H1 (cell line): ENCODE results near the gene ACBD6. TPM values are rescaled to one million over a fixed set of nuclear protein-coding genes. Genes with fewer than 3 reads are reported as not detected.

Source experiments
- CTCF ChIA-PET: fragments of 300-600 bp; sonication (Branson Sonifier 250); formaldehyde crosslinking; loops from one replicate; lab custom pipeline; 2021; ENCODE audit not compliant: partially characterized antibody; lab: Charles Lee
- POLR2A ChIA-PET: fragments of 300-600 bp; sonication (Branson Sonifier 250); formaldehyde crosslinking; loops from one replicate; lab custom pipeline; 2021; ENCODE audit warnings: inconsistent platforms; ENCODE audit not compliant: partially characterized antibody; lab: Charles Lee
- DNase-seq, 2 experiments: peaks; one replicate each; pipeline versions ENCODE4 v3.0.0 to v3.0.0-alpha.2; 2010 to 2022; ENCODE audit warnings: low spot score in 2 of 2, low read depth in 1 of 2, mixed read lengths in 1 of 2
- FAIRE-seq: peaks from 2 replicates; lab custom pipeline; 2011; peaks lifted over from hg19 to GRCh38; lab: Jason Lieb, UNC
- H2AFZ ChIP-seq: 2 replicates; pipeline ENCODE4 v1.8.1; 2012; ENCODE audit warnings: low read length, inconsistent platforms
- H2AK5ac ChIP-seq: 2 replicates; pipeline ENCODE4 v1.6.1; 2013; ENCODE audit warnings: low read depth, low read length
- H2BK120ac ChIP-seq: replicated peaks from 2 replicates; pipeline ENCODE3; 2013; ENCODE audit warnings: low read depth, low read length, inconsistent platforms
- H2BK12ac ChIP-seq: 2 replicates; pipeline ENCODE4 v1.6.1; 2013; ENCODE audit warnings: low read depth, low read length
- H2BK15ac ChIP-seq: 2 replicates; pipeline ENCODE4 v1.6.1; 2013; ENCODE audit warnings: low read length
- H2BK20ac ChIP-seq: 2 replicates; pipeline ENCODE4 v1.6.1; 2013; ENCODE audit warnings: low read length
- H2BK5ac ChIP-seq: 2 replicates; pipeline ENCODE4 v1.6.1; 2013; ENCODE audit warnings: low read depth, low read length
- H3K14ac ChIP-seq: 2 replicates; pipeline ENCODE4 v1.6.1; 2013; ENCODE audit warnings: inconsistent platforms; ENCODE audit not compliant: insufficient read length
- H3K18ac ChIP-seq: 2 replicates; pipeline ENCODE4 v1.6.1; 2013; ENCODE audit warnings: low read length; ENCODE audit errors: extremely low read depth
- H3K23ac ChIP-seq: 2 replicates; pipeline ENCODE4 v1.6.1; 2013; ENCODE audit warnings: inconsistent platforms; ENCODE audit not compliant: insufficient read length
- H3K23me2 ChIP-seq: 2 replicates; pipeline ENCODE4 v1.6.1; 2013; ENCODE audit warnings: low read depth, low read length
- H3K27ac ChIP-seq: 2 replicates; pipeline ENCODE4 v1.6.1; 2011; ENCODE audit warnings: low read depth, low read length, inconsistent platforms
- H3K27me3 ChIP-seq, 4 experiments: replicated peaks in 1 of 4; 1 replicate in 1 of 4; 2 replicates in 3 of 4; pipeline versions ENCODE4 v1.6.1 to v1.8.1; 2011 to 2013; ENCODE audit warnings: low read length in 3 of 4, mild to moderate bottlenecking in 3 of 4, inconsistent platforms in 2 of 4, mixed read lengths in 2 of 4, moderate library complexity in 1 of 4; ENCODE audit not compliant: control insufficient read depth in 3 of 4, insufficient read depth in 3 of 4; ENCODE audit errors: extremely low read depth in 1 of 4
- H3K36me3 ChIP-seq, 4 experiments: 2 replicates each; pipeline versions ENCODE4 v1.6.1 to v1.8.1; 2011 to 2013; ENCODE audit warnings: mild to moderate bottlenecking in 4 of 4, low read length in 3 of 4, moderate library complexity in 2 of 4, control low read depth in 1 of 4, inconsistent platforms in 1 of 4; ENCODE audit not compliant: insufficient read depth in 4 of 4, control insufficient read depth in 2 of 4
- H3K4ac ChIP-seq: replicated peaks from 2 replicates; pipeline ENCODE3; 2013; ENCODE audit warnings: low read length, low read depth, mixed read lengths, inconsistent platforms; ENCODE audit not compliant: insufficient read length
- H3K4me1 ChIP-seq, 4 experiments: replicated peaks in 1 of 4; 1 replicate in 1 of 4; 2 replicates in 3 of 4; pipeline versions ENCODE4 v1.6.1 to v1.8.1; 2011 to 2013; ENCODE audit warnings: low read length in 3 of 4, inconsistent platforms in 2 of 4, mixed read lengths in 1 of 4; ENCODE audit not compliant: insufficient read depth in 4 of 4, control insufficient read depth in 3 of 4
- H3K4me2 ChIP-seq, 2 experiments: 2 replicates each; pipeline versions ENCODE4 v1.6.1 to v1.8.1; 2011 to 2013; ENCODE audit warnings: low read depth in 2 of 2, low read length in 2 of 2, control low read depth in 1 of 2, inconsistent platforms in 1 of 2, mild to moderate bottlenecking in 1 of 2; ENCODE audit not compliant: insufficient read depth in 1 of 2
- H3K4me3 ChIP-seq, 4 experiments: fragments of 200-600, 300-600 bp in 1 of 4; sonication (generic), shearing (Covaris generic), sonication (Bioruptor Twin) in 1 of 4; 2 replicates each; pipeline versions ENCODE4 v1.5.1 to v1.8.1; 2011 to 2016; ENCODE audit warnings: low read length in 4 of 4, low read depth in 3 of 4, control low read depth in 2 of 4, inconsistent platforms in 2 of 4, mild to moderate bottlenecking in 2 of 4, mixed read lengths in 1 of 4, moderate library complexity in 1 of 4; ENCODE audit not compliant: insufficient read depth in 2 of 4; ENCODE audit errors: extremely low read depth in 1 of 4
- H3K56ac ChIP-seq: replicated peaks from 2 replicates; pipeline ENCODE3; 2013; ENCODE audit warnings: low read depth, mild to moderate bottlenecking, mixed read lengths, low read length, inconsistent platforms; ENCODE audit not compliant: insufficient read length
- H3K79me1 ChIP-seq: 2 replicates; pipeline ENCODE4 v1.6.1; 2013; ENCODE audit warnings: low read depth, low read length, control low read depth
- H3K79me2 ChIP-seq, 2 experiments: 2 replicates each; pipeline versions ENCODE4 v1.6.1 to v1.8.1; 2012 to 2013; ENCODE audit warnings: low read length in 2 of 2, mild to moderate bottlenecking in 2 of 2, inconsistent platforms in 1 of 2; ENCODE audit not compliant: insufficient read depth in 2 of 2, control insufficient read depth in 1 of 2
- H3K9ac ChIP-seq, 4 experiments: replicated peaks in 1 of 4; 1 replicate in 1 of 4; 2 replicates in 3 of 4; pipeline versions ENCODE4 v1.6.1 to v1.8.1; 2011 to 2013; ENCODE audit warnings: low read depth in 3 of 4, low read length in 3 of 4, control low read depth in 2 of 4, mild to moderate bottlenecking in 2 of 4, moderate library complexity in 2 of 4, inconsistent platforms in 1 of 4; ENCODE audit errors: extremely low read depth in 1 of 4
- H3K9me3 ChIP-seq, 2 experiments: 2 replicates each; pipeline versions ENCODE4 v1.6.1 to v1.8.1; 2012 to 2013; ENCODE audit warnings: mild to moderate bottlenecking in 2 of 2, moderate library complexity in 2 of 2, control low read depth in 1 of 2, inconsistent platforms in 1 of 2, low read depth in 1 of 2, low read length in 1 of 2, mixed read lengths in 1 of 2; ENCODE audit not compliant: insufficient read depth in 2 of 2
- H4K20me1 ChIP-seq, 2 experiments: replicated peaks in 1 of 2; 2 replicates each; pipeline versions ENCODE3 to v1.8.1; 2011 to 2013; ENCODE audit warnings: inconsistent platforms in 2 of 2, low read length in 2 of 2, mild to moderate bottlenecking in 1 of 2; ENCODE audit not compliant: insufficient read depth in 2 of 2, control insufficient read depth in 1 of 2
- H4K5ac ChIP-seq: 2 replicates; pipeline ENCODE4 v1.6.1; 2013; ENCODE audit warnings: low read length, low read depth, mixed read lengths, inconsistent platforms; ENCODE audit not compliant: insufficient read length
- H4K8ac ChIP-seq: 2 replicates; pipeline ENCODE4 v1.8.0; 2013; ENCODE audit warnings: mild to moderate bottlenecking, moderate library complexity, low read length, inconsistent platforms; ENCODE audit not compliant: insufficient read depth; ENCODE audit errors: extremely low read depth
- H4K91ac ChIP-seq: replicated peaks from 2 replicates; pipeline ENCODE3; 2013; ENCODE audit warnings: low read length, mixed read lengths, inconsistent platforms; ENCODE audit not compliant: insufficient read length
- BACH1 ChIP-seq: IDR thresholded peaks from 2 replicates; pipeline ENCODE4 v1.6.1; 2012; ENCODE audit warnings: low read length, improper control_type of control experiment
- EP300 ChIP-seq, 2 experiments: IDR thresholded peaks; 1 replicate in 1 of 2; 2 replicates in 1 of 2; pipeline ENCODE4 v1.6.1; 2011 to 2012; ENCODE audit warnings: low read depth in 2 of 2, low read length in 2 of 2, mild to moderate bottlenecking in 2 of 2, borderline replicate concordance in 1 of 2, inconsistent platforms in 1 of 2, moderate library complexity in 1 of 2
- GABPA ChIP-seq: IDR thresholded peaks from 2 replicates; pipeline ENCODE4 v1.6.1; 2011; ENCODE audit warnings: mild to moderate bottlenecking, low read length, moderate library complexity, borderline replicate concordance; ENCODE audit not compliant: insufficient read depth
- HDAC2 ChIP-seq, 2 experiments: fragments of 300-600 bp in 1 of 2; sonication (generic) in 1 of 2; IDR thresholded peaks; 2 replicates each; pipeline ENCODE4 v1.6.1; 2011 to 2012; ENCODE audit warnings: low read depth in 2 of 2, low read length in 2 of 2, mild to moderate bottlenecking in 2 of 2, moderate library complexity in 2 of 2, borderline replicate concordance in 1 of 2, inconsistent platforms in 1 of 2
- KDM1A ChIP-seq: fragments of 200-600, 300-600 bp; sonication (generic); IDR thresholded peaks from 2 replicates; pipeline ENCODE4 v1.7.1; 2016; ENCODE audit warnings: mild to moderate bottlenecking, low read length, borderline replicate concordance
- RAD21 ChIP-seq, 2 experiments: IDR thresholded peaks in 1 of 2; conservative IDR thresholded peaks in 1 of 2; 2 replicates each; pipeline ENCODE4 v1.6.1; 2011; ENCODE audit warnings: low read depth in 2 of 2, low read length in 2 of 2, improper control_type of control experiment in 1 of 2, inconsistent platforms in 1 of 2, mild to moderate bottlenecking in 1 of 2, moderate library complexity in 1 of 2
- SP4 ChIP-seq: IDR thresholded peaks from 2 replicates; pipeline ENCODE4 v1.6.1; 2012; ENCODE audit warnings: low read length, inconsistent platforms
- WGBS, 2 experiments: shearing (Covaris generic) in 1 of 2; methylation state at CpG; one replicate each; pipeline versions ENCODE4 v1.1.6 to v1.1.7; 2013 to 2015; ENCODE audit warnings: low lambda C conversion rate in 2 of 2, mixed read lengths in 2 of 2, inconsistent platforms in 1 of 2, low coverage in 1 of 2, missing lambda C conversion rate in 1 of 2; ENCODE audit not compliant: insufficient replicate concordance in 2 of 2, insufficient coverage in 1 of 2, insufficient read length in 1 of 2; ENCODE audit errors: extremely low coverage in 1 of 2, missing lambda C conversion rate in 1 of 2; 5-methylcytosine and 5-hydroxymethylcytosine counted together
- polyA plus RNA-seq, 7 experiments: library from polyadenylated mRNA; depleted of rRNA in 3 of 7; stranded (reverse) in 5 of 7; unstranded in 2 of 7; fragments of >200 nt in 5 of 7; fragments of 200-250 nt in 2 of 7; gene quantifications; 1 replicate in 5 of 7; 2 replicates in 1 of 7; 4 replicates in 1 of 7; pipeline versions ENCODE4 v1.2.1 to v1.2.3, GENCODE V29; 2011 to 2013; ENCODE audit warnings: missing spikeins in 2 of 7, mixed read lengths in 2 of 7
- total RNA-seq: library from RNA; stranded (reverse); fragmentation: NEBNext Ultra II Directional; extraction: Animal tissue kit (Norgen Biotek cat#: 25700); gene quantifications from 2 replicates; pipeline ENCODE4 v1.2.1, GENCODE V29; 2021
- TF ChIP-seq, protein P1 (sequence below), 3 experiments: IDR thresholded peaks; 1 replicate in 2 of 3; 2 replicates in 1 of 3; pipeline versions ENCODE4 v1.5.1 to v1.6.1; 2011; ENCODE audit warnings: low read length in 3 of 3, mild to moderate bottlenecking in 3 of 3, inconsistent platforms in 2 of 3, low read depth in 1 of 3, moderate library complexity in 1 of 3; ENCODE audit not compliant: insufficient read depth in 1 of 3; ENCODE audit errors: control extremely low read depth in 1 of 3

Gene ACBD6
- total and polyA plus RNA-seq, 2 of the 8 experiments (the other 6 are each of a cell fraction or from before 2014, with no cell fraction given): 52.0 to 67.7 TPM

DNA sequence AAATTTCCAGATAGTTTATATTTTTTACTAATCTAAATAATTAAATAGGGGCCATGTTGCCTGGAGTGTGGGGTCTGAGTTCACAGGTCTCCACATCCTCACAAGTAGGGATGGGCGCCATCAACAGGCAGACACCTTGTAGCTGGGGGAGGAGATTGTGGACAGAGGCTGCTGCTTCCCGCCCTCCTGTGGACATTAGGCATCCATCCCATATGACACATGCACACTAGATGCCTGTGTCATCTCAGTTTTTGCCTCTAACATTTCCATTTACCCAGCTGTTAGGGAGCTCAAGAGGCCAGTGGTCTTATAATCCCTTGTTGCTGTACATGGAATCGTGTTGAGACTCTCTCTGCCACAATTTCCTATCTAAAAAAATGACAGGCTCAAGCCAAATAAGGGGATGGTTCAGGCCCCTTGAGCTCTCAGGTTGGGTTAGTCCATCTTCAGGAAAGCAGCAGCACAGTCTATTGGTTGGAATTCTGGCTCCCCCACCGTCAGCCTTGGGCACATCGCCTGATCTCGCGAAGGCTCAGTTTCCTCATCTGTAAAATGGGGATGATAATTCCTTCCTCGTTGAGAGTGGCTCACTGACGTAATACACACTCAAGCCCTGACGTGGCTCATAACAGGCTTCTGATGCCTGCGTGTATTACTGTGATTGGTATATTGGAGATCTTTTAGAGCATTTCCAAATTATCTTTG lies 258.7 kb downstream of the ACBD6 start:
- Histone ChIP-seq H2BK120ac (peak overlapping the region; percentile 24), H4K20me1 (no peaks in the 10 kb centered on the region), H4K8ac (no peak overlapping the region), H3K27ac (no peak overlapping the region), H3K9ac (no peak overlapping the region), H3K18ac (no peak overlapping the region), H3K27me3 (no peaks in the 10 kb centered on the region), H2BK12ac (no peak overlapping the region), H4K91ac (no peak overlapping the region), H3K79me1 (no peaks in the 10 kb centered on the region), H3K14ac (no peak overlapping the region), H2BK20ac (no peak overlapping the region), H3K56ac (no peak overlapping the region), H3K4me3 (no peak overlapping the region), H3K79me2 (no peaks in the 10 kb centered on the region; a peak in 1 of 4 replicates), H2BK5ac (no peak overlapping the region), H3K4ac (peak overlapping the region; percentile 45), H3K23me2 (no peaks in the 10 kb centered on the region), H3K4me2 (no peak overlapping the region), H3K4me1 (peaks cover 15 to 40% (median 32%) of the 10 kb centered on the region in 4 experiments), H3K9me3 (no peaks in the 10 kb centered on the region), H2AFZ (no peak overlapping the region), H4K5ac (no peak overlapping the region), H2BK15ac (peak overlapping the region; percentile 73; the same call in 1 of the 2 replicates), H2AK5ac (no peak overlapping the region), H3K36me3 (no peaks in the 10 kb centered on the region), H3K23ac (no peak overlapping the region)
- FAIRE-seq (no peak), DNase-seq (no peak)
- WGBS, 2 experiments: 78% methylated on average over 11 of the region's 11 CpGs; no CpG with 5 or more reads in 1 of the 2 experiments
- ChIA-PET CTCF (interaction anchor here (0.6 to 5.3 kb wide), 16 partner anchors 10 to 173 kb away, joined by 3 to 33 read pairs (median 3); no protein-coding TSS in a partner anchor), POLR2A (interaction anchor here (1.0 to 4.3 kb wide), 3 partner anchors 9 to 27 kb away, joined by 3 to 29 read pairs (median 13); partner anchors contain the start of gene LHX4)
- TF ChIP-seq, protein P1, sequence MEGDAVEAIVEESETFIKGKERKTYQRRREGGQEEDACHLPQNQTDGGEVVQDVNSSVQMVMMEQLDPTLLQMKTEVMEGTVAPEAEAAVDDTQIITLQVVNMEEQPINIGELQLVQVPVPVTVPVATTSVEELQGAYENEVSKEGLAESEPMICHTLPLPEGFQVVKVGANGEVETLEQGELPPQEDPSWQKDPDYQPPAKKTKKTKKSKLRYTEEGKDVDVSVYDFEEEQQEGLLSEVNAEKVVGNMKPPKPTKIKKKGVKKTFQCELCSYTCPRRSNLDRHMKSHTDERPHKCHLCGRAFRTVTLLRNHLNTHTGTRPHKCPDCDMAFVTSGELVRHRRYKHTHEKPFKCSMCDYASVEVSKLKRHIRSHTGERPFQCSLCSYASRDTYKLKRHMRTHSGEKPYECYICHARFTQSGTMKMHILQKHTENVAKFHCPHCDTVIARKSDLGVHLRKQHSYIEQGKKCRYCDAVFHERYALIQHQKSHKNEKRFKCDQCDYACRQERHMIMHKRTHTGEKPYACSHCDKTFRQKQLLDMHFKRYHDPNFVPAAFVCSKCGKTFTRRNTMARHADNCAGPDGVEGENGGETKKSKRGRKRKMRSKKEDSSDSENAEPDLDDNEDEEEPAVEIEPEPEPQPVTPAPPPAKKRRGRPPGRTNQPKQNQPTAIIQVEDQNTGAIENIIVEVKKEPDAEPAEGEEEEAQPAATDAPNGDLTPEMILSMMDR (IDR thresholded peaks at IDR 0.05; ENCODE audit: control extremely low read depth in 1 of 3, insufficient read depth in 1 of 3, low read depth in 1 of 3, low read length in 3 of 3): peak; percentile 18 to 29 (median 19); a peak in 3 of 4 replicates
- no peak for TF ChIP-seq SP4
- TF ChIP-seq GABPA: no peak
- peak in 1 of 2 experiments; percentile 14; a peak in 2 of 4 replicates for TF ChIP-seq RAD21 (IDR thresholded peaks at IDR 0.05 in 1 of 2, conservative IDR thresholded peaks at IDR 0.05 in 1 of 2; ENCODE audit: low read depth in 2 of 2, low read length in 2 of 2)
- no peak for TF ChIP-seq BACH1
- peak; percentile 90 for TF ChIP-seq KDM1A
- peak in 1 of 2 experiments; percentile 59; a peak in 1 of 4 replicates for TF ChIP-seq HDAC2 (IDR thresholded peaks at IDR 0.05; ENCODE audit: borderline replicate concordance in 1 of 2, low read depth in 2 of 2, low read length in 2 of 2)
- TF ChIP-seq EP300 (IDR thresholded peaks at IDR 0.05; ENCODE audit: borderline replicate concordance in 1 of 2, low read depth in 2 of 2, low read length in 2 of 2): no peak
